Fibroblast of lung (primary cell): ENCODE results near the gene CD109. TPM values are rescaled to one million over a fixed set of nuclear protein-coding genes. Genes with fewer than 3 reads are reported as not detected.

Experiments
- DNase-seq, 2 donors: peaks; one replicate each; pipeline versions ENCODE4 v3.0.0 to v3.0.0-alpha.2; 2010; ENCODE audit warnings: low read depth in 2 of 2
- H2AFZ ChIP-seq: 2 replicates; pipeline ENCODE4 v1.5.1; 2012; ENCODE audit warnings: low read length, control low read depth, inconsistent platforms
- H3K27ac ChIP-seq: 2 replicates; pipeline ENCODE4 v1.5.1; 2011; ENCODE audit warnings: low read length, control low read depth; ENCODE audit not compliant: insufficient read depth
- H3K27me3 ChIP-seq: 2 replicates; pipeline ENCODE4 v1.5.1; 2011; ENCODE audit warnings: mild to moderate bottlenecking, low read length; ENCODE audit not compliant: control insufficient read depth, insufficient read depth
- H3K36me3 ChIP-seq: 2 replicates; pipeline ENCODE4 v1.5.1; 2011; ENCODE audit warnings: low read length; ENCODE audit not compliant: control insufficient read depth, insufficient read depth
- H3K4me1 ChIP-seq: 2 replicates; pipeline ENCODE4 v1.5.1; 2011; ENCODE audit warnings: low read length; ENCODE audit not compliant: control insufficient read depth, insufficient read depth; ENCODE audit errors: extremely low read depth
- H3K4me2 ChIP-seq: 2 replicates; pipeline ENCODE4 v1.5.1; 2011; ENCODE audit warnings: low read length, control low read depth; ENCODE audit not compliant: insufficient read depth; ENCODE audit errors: extremely low read depth
- H3K4me3 ChIP-seq, 4 experiments: fragments of 200-600 bp in 1 of 4; sonication (generic) in 1 of 4; replicated peaks in 1 of 4; 2 replicates each; pipeline ENCODE4 v1.5.1; 2011 to 2016; ENCODE audit warnings: low read length in 4 of 4, low read depth in 3 of 4, mild to moderate bottlenecking in 3 of 4, control low read depth in 2 of 4, inconsistent platforms in 1 of 4, mixed read lengths in 1 of 4; ENCODE audit not compliant: insufficient read depth in 1 of 4; ENCODE audit errors: control extremely low read depth in 1 of 4
- H3K79me2 ChIP-seq: 2 replicates; pipeline ENCODE4 v1.5.1; 2012; ENCODE audit warnings: mild to moderate bottlenecking, low read length, inconsistent platforms; ENCODE audit not compliant: control insufficient read depth, insufficient read depth
- H3K9ac ChIP-seq: 2 replicates; pipeline ENCODE4 v1.5.1; 2011; ENCODE audit warnings: mild to moderate bottlenecking, low read length, control low read depth; ENCODE audit not compliant: insufficient read depth
- H3K9me3 ChIP-seq: 2 replicates; pipeline ENCODE4 v1.5.1; 2012; ENCODE audit warnings: low read depth, low read length; ENCODE audit not compliant: control insufficient read depth, insufficient read depth
- H4K20me1 ChIP-seq: 2 replicates; pipeline ENCODE4 v1.5.1; 2011; ENCODE audit warnings: low read length; ENCODE audit not compliant: control insufficient read depth, insufficient read depth; ENCODE audit errors: extremely low read depth
- EZH2 ChIP-seq: IDR thresholded peaks from 2 replicates; pipeline ENCODE4 v1.5.1; 2012; ENCODE audit warnings: low read length, control low read depth, mild to moderate bottlenecking; ENCODE audit errors: missing control alignments
- polyA plus RNA-seq, 2 donors: library from polyadenylated mRNA; depleted of rRNA in 1 of 2; stranded (reverse) in 1 of 2; unstranded in 1 of 2; fragments of >200 nt; gene quantifications; 2 replicates each; pipeline ENCODE4 v1.2.1, GENCODE V29; 2011 to 2012; ENCODE audit warnings: missing spikeins in 1 of 2
- total RNA-seq: library from RNA; depleted of rRNA; stranded (reverse); fragments of >200 nt; gene quantifications from 2 replicates; pipeline ENCODE4 v1.2.1, GENCODE V29; 2014
- TF ChIP-seq, protein P1 (sequence below), 2 donors: IDR thresholded peaks in 1 of 2; conservative IDR thresholded peaks in 1 of 2; 1 replicate in 1 of 2; 2 replicates in 1 of 2; pipeline ENCODE4 v1.5.1; 2011 to 2012; ENCODE audit warnings: low read length in 2 of 2, control low read depth in 1 of 2, inconsistent platforms in 1 of 2, low read depth in 1 of 2, mild to moderate bottlenecking in 1 of 2

Gene CD109
- total and polyA plus RNA-seq, 2 donors (not counting 1 experiment from before 2014, with no cell fraction given), result 48.4 to 51.2 TPM

DNA sequence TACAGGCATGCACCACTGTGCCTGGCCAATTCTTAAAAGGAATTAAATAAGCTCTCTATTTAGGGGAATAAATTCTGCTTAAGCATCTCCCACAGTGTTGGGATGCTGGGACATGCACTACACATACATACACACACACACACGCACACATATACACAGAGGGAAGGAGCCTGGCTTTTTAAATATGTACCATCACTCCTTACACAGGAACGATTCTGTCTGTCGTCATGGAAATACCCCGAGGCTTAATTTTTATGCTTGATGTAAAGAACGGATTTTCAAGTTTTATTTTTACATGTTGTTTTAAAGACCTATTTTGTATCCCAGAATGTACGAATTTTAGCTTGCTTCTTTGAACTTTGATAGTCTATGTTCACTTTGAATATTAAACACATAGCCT lies 95.3 kb downstream of the CD109 start:
- TF ChIP-seq, protein P1, sequence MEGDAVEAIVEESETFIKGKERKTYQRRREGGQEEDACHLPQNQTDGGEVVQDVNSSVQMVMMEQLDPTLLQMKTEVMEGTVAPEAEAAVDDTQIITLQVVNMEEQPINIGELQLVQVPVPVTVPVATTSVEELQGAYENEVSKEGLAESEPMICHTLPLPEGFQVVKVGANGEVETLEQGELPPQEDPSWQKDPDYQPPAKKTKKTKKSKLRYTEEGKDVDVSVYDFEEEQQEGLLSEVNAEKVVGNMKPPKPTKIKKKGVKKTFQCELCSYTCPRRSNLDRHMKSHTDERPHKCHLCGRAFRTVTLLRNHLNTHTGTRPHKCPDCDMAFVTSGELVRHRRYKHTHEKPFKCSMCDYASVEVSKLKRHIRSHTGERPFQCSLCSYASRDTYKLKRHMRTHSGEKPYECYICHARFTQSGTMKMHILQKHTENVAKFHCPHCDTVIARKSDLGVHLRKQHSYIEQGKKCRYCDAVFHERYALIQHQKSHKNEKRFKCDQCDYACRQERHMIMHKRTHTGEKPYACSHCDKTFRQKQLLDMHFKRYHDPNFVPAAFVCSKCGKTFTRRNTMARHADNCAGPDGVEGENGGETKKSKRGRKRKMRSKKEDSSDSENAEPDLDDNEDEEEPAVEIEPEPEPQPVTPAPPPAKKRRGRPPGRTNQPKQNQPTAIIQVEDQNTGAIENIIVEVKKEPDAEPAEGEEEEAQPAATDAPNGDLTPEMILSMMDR (conservative IDR thresholded peaks at IDR 0.05 in 1 of 2, IDR thresholded peaks at IDR 0.05 in 1 of 2; ENCODE audit: low read depth in 1 of 2, low read length in 2 of 2), result no peak
- no peak for TF ChIP-seq EZH2
- no peak for DNase-seq
- H3K4me3 ChIP-seq, result no peak overlapping the region
- no peaks in the 10 kb centered on the region for H3K36me3 ChIP-seq
- H3K9ac ChIP-seq, result no peak overlapping the region
- no peak overlapping the region for H2AFZ ChIP-seq
- H3K27me3 ChIP-seq, result no peaks in the 10 kb centered on the region
- no peaks in the 10 kb centered on the region for H4K20me1 ChIP-seq
- no peak overlapping the region for H3K4me2 ChIP-seq
- no peaks in the 10 kb centered on the region for H3K4me1 ChIP-seq
- no peaks in the 10 kb centered on the region for H3K79me2 ChIP-seq
- no peak overlapping the region for H3K27ac ChIP-seq
- no peaks in the 10 kb centered on the region for H3K9me3 ChIP-seq

DNA sequence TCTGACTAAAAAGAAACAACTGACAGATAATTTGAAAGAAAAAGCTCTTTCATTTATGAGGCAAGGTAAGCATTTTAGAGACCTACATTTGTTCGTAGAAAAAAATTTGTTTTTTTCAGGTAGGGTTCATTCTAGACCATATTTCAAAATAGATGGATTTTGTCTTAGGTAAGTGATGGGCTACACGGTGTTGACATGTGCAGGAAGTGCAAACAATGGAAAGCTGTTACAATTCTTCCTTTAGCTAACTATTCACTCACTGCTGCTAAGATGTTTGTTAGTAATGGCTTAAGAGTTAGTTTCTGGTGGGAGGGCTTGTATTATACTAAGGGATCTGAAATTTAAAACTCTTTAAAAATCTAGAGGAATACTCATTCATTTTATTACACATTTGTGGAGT lies 96.7 kb downstream of the CD109 start:
- Histone ChIP-seq H3K9me3 (no peaks in the 10 kb centered on the region), H4K20me1 (no peaks in the 10 kb centered on the region), H2AFZ (no peak overlapping the region), H3K4me3 (no peak overlapping the region), H3K27me3 (no peaks in the 10 kb centered on the region), H3K9ac (no peak overlapping the region), H3K4me1 (no peaks in the 10 kb centered on the region), H3K79me2 (no peaks in the 10 kb centered on the region), H3K27ac (no peak overlapping the region), H3K36me3 (no peaks in the 10 kb centered on the region), H3K4me2 (no peak overlapping the region)
- no peak for DNase-seq
- no peak for TF ChIP-seq EZH2
- TF ChIP-seq, protein P1 (conservative IDR thresholded peaks at IDR 0.05 in 1 of 2, IDR thresholded peaks at IDR 0.05 in 1 of 2; ENCODE audit: low read depth in 1 of 2, low read length in 2 of 2), result no peak

DNA sequence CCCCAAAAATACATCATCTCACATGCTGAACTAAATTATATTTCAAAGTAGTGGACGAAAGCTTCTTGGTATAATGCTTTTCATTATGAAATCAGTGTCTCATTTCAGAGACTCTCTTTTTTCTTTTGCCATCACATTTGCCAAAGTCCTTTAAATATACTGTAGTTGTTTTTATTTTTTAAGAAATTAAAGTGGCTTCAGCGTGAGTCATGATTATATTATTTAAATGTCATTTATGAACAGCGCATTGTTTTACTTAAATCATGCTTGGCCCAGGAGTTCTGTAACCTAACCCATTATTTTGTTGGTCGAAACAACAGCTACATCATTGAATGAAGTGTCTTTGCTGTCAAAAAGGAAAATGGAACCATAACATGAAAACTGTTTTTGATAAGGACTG lies 100.9 kb downstream of the CD109 start:
- DNase-seq, result no peak
- Histone ChIP-seq H4K20me1 (no peaks in the 10 kb centered on the region), H3K9me3 (no peaks in the 10 kb centered on the region), H3K9ac (no peak overlapping the region), H3K27ac (no peak overlapping the region), H3K4me2 (no peak overlapping the region), H3K79me2 (no peaks in the 10 kb centered on the region), H3K4me1 (peaks cover 3% of the 10 kb centered on the region), H2AFZ (no peak overlapping the region), H3K27me3 (no peaks in the 10 kb centered on the region), H3K4me3 (no peak overlapping the region), H3K36me3 (no peaks in the 10 kb centered on the region)
- TF ChIP-seq, protein P1 (conservative IDR thresholded peaks at IDR 0.05 in 1 of 2, IDR thresholded peaks at IDR 0.05 in 1 of 2; ENCODE audit: low read depth in 1 of 2, low read length in 2 of 2), result no peak
- no peak for TF ChIP-seq EZH2
